ENCODE measurements around the gene FERMT1.

GRCh38 chr20:6061544-6061943 is 61.3 kb downstream of the FERMT1 start:
- no peak for TF ChIP-seq YY1 (IDR thresholded peaks at IDR 0.05; ENCODE audit: insufficient read depth, insufficient read length)
- no peak for TF ChIP-seq ZNF274 (IDR thresholded peaks at IDR 0.05; ENCODE audit: low read depth, low read length)
